GM12878 (cell line): ENCODE data around the gene SYS1. TPM values are rescaled to one million over a fixed set of nuclear protein-coding genes. Genes with fewer than 3 reads are reported as not detected.

ENCODE experiments used
- ATAC-seq: fragments of 200-7000 bp; cut with Tn5 transposase; 3 replicates; pipeline ENCODE4 v1.9.1; 2020; ENCODE audit warnings: mild to moderate bottlenecking, moderate library complexity
- BruUV-seq: library from RNA; stranded (reverse); fragments of 400-500 nt; replicated peaks from 2 replicates; lab custom pipeline; 2021; lab: Mats Ljungman, UMichigan
- CTCF ChIA-PET: fragments of 300-600 bp; sonication (Branson Sonifier 250); formaldehyde crosslinking; extraction: SDS; loops from one replicate; lab custom pipeline; 2021; ENCODE audit warnings: inconsistent platforms; lab: Yijun Ruan, JAX
- POLR2A ChIA-PET: fragments of 350-600 bp; formaldehyde crosslinking; extraction: SDS; loops from one replicate; lab custom pipeline; 2021; ENCODE audit warnings: inconsistent platforms; lab: Charles Lee
- RAD21 ChIA-PET: fragments of 300-600 bp; sonication (Branson Sonifier 250); formaldehyde crosslinking; loops from one replicate; lab custom pipeline; 2023; ENCODE audit warnings: antibody characterized with exemption; ENCODE audit not compliant: unreplicated experiment; lab: Charles Lee
- SMC1A ChIA-PET: fragments of 300-600 bp; sonication (Branson Sonifier 250); formaldehyde crosslinking; loops from one replicate; lab custom pipeline; 2023; ENCODE audit not compliant: unreplicated experiment, uncharacterized antibody; lab: Charles Lee
- DNase-seq: peaks from one replicate; pipeline ENCODE4 v3.0.0-alpha.2; 2011; ENCODE audit warnings: low read depth, low spot score
- FAIRE-seq: peaks from 3 replicates; lab custom pipeline; 2011; peaks lifted over from hg19 to GRCh38; lab: Jason Lieb, UNC
- H2AFZ ChIP-seq: 2 replicates; pipeline ENCODE4 v1.6.0; 2011; ENCODE audit warnings: low read depth, low read length, control low read depth; ENCODE audit not compliant: control insufficient read depth
- H3K27ac ChIP-seq: 2 replicates; pipeline ENCODE4 v1.5.1; 2011; ENCODE audit warnings: control low read depth; ENCODE audit not compliant: control insufficient read depth, insufficient read depth
- H3K27me3 ChIP-seq, 2 experiments: replicated peaks in 1 of 2; 2 replicates each; pipeline versions ENCODE4 v1.6.0 to v1.6.1; 2011; ENCODE audit warnings: low read length in 1 of 2; ENCODE audit not compliant: control insufficient read depth in 2 of 2, insufficient read depth in 2 of 2
- H3K36me3 ChIP-seq, 2 experiments: 2 replicates each; pipeline ENCODE4 v1.5.1; 2011; ENCODE audit warnings: low read length in 1 of 2; ENCODE audit not compliant: control insufficient read depth in 2 of 2, insufficient read depth in 2 of 2
- H3K4me1 ChIP-seq: 2 replicates; pipeline ENCODE4 v1.6.1; 2011; ENCODE audit warnings: mild to moderate bottlenecking, low read length, moderate library complexity, mixed read lengths; ENCODE audit not compliant: control insufficient read depth, insufficient read depth
- H3K4me2 ChIP-seq: 2 replicates; pipeline ENCODE4 v1.6.0; 2011; ENCODE audit warnings: control low read depth; ENCODE audit not compliant: control insufficient read depth, insufficient read depth
- H3K4me3 ChIP-seq: fragments of 200-600 bp; sonication (generic); 2 replicates; pipeline ENCODE4 v1.5.1; 2016
- H3K79me2 ChIP-seq: 2 replicates; pipeline ENCODE4 v1.6.0; 2011; ENCODE audit warnings: low read length; ENCODE audit not compliant: control insufficient read depth, insufficient read depth
- H3K9ac ChIP-seq: 2 replicates; pipeline ENCODE4 v1.8.0; 2011; ENCODE audit warnings: low read length, control low read depth, mixed read lengths; ENCODE audit not compliant: control insufficient read depth, insufficient read depth
- H3K9me3 ChIP-seq: replicated peaks from 3 replicates; pipeline ENCODE4 v1.5.1; 2011; ENCODE audit warnings: mild to moderate bottlenecking, low read length; ENCODE audit not compliant: control insufficient read depth, insufficient read depth
- H4K20me1 ChIP-seq: 2 replicates; pipeline ENCODE4 v1.6.0; 2011; ENCODE audit not compliant: control insufficient read depth, insufficient read depth
- EGR1 ChIP-seq, 2 experiments: IDR thresholded peaks; 1 replicate in 1 of 2; 2 replicates in 1 of 2; pipeline ENCODE4 v1.6.1; 2011 to 2012; ENCODE audit warnings: low read depth in 2 of 2, low read length in 2 of 2, borderline replicate concordance in 1 of 2, mild to moderate bottlenecking in 1 of 2, moderate library complexity in 1 of 2
- ESRRA ChIP-seq: IDR thresholded peaks from 2 replicates; pipeline ENCODE4 v1.6.1; 2012; ENCODE audit warnings: mild to moderate bottlenecking, low read length, improper control_type of control experiment
- MTA2 ChIP-seq: fragments of 450-650 bp; IDR thresholded peaks from 2 replicates; pipeline ENCODE4 v1.6.1; 2016; ENCODE audit warnings: low read depth, mild to moderate bottlenecking, moderate library complexity
- RAD21 ChIP-seq: IDR thresholded peaks from 2 replicates; pipeline ENCODE4 v1.6.1; 2011; ENCODE audit warnings: mild to moderate bottlenecking, low read depth, low read length, moderate library complexity; ENCODE audit not compliant: insufficient read depth
- ZNF592 ChIP-seq: fragments of 450-650 bp; IDR thresholded peaks from 2 replicates; pipeline ENCODE4 v1.6.1; 2017; ENCODE audit warnings: mild to moderate bottlenecking, moderate library complexity
- ZZZ3 ChIP-seq: IDR thresholded peaks from 2 replicates; pipeline ENCODE4 v1.6.1; 2011; ENCODE audit warnings: low read depth; ENCODE audit not compliant: control insufficient read depth, insufficient read length
- WGBS: methylation state at CpG from one replicate; pipeline ENCODE4 v1.1.6; 2016; ENCODE audit warnings: low lambda C conversion rate; ENCODE audit not compliant: insufficient replicate concordance, insufficient coverage; ENCODE audit errors: missing lambda C conversion rate; 5-methylcytosine and 5-hydroxymethylcytosine counted together
- in situ Hi-C: fragments of 300-500 bp; cut with MboI; formaldehyde crosslinking; loops from 9 replicates; pipeline ENCODE4 v1.14.3; 2018; ENCODE audit warnings: mixed read lengths
- intact Hi-C: fragments of 100-400 bp; cut with micrococcal nuclease; formaldehyde crosslinking; loops from one replicate; pipeline ENCODE4 v1.14.2; 2022; ENCODE audit not compliant: unreplicated experiment
- polyA plus RNA-seq, 11 experiments: library from polyadenylated mRNA; depleted of rRNA in 4 of 11; unstranded in 6 of 11; stranded (reverse) in 5 of 11; fragments of >200 nt; fragmentation: Nextera tagmentation in 4 of 11; fragmentation: Illumina TruSeq in 1 of 11; extraction: Ambion mirVana in 4 of 11; extraction: Trizol in 1 of 11; gene quantifications; 1 replicate in 1 of 11; 2 replicates in 10 of 11; pipeline versions ENCODE4 v1.2.1 to v1.2.3, GENCODE V29; 2011 to 2016; ENCODE audit warnings: inconsistent platforms in 2 of 11, missing spikeins in 2 of 11, low read depth in 1 of 11
- total RNA-seq, 4 experiments: library from RNA; depleted of rRNA in 3 of 4; stranded (reverse); fragments of >200 nt in 3 of 4; fragmentation: Illumina TruSeq in 1 of 4; extraction: Trizol in 1 of 4; gene quantifications; 2 replicates each; pipeline versions ENCODE4 v1.2.1 to v1.2.3, GENCODE V29; 2013 to 2021
- TF ChIP-seq, protein P1 (sequence below): IDR thresholded peaks from 2 replicates; pipeline ENCODE4 v1.6.1; 2012; ENCODE audit warnings: low read depth, low read length, improper control_type of control experiment

The SYS1 gene
- total and polyA plus RNA-seq, 10 of the 15 experiments (the other 5 are each of a cell fraction or from before 2014, with no cell fraction given), result 5.1 to 22.6 (median 9.3) TPM

GRCh38 chr20:45318948-45319347 lies 44.0 kb upstream of the SYS1 start:
- ChIA-PET CTCF (interaction anchor here (0.5 to 11.2 kb wide), 33 partner anchors 8 to 465 kb away, joined by 3 to 121 read pairs (median 6); partner anchors contain the start of genes SDC4, SEMG1 and SYS1), SMC1A (interaction anchor here (1.1 to 7.2 kb wide), 8 partner anchors 25 to 452 kb away, joined by 3 to 82 read pairs (median 5); partner anchors contain the start of gene SYS1), RAD21 (interaction anchor here (0.6 to 4.9 kb wide), 9 partner anchors 13 to 452 kb away, joined by 3 to 36 read pairs (median 4); no protein-coding TSS in a partner anchor), POLR2A (interaction anchor here (0.6 to 1.0 kb wide), 4 partner anchors 50 to 131 kb away, joined by 3 to 4 read pairs (median 4); no protein-coding TSS in a partner anchor)
- in situ Hi-C loops (no loop called here), intact Hi-C loops (loop anchor here (1.0 kb wide), 1 partner anchor 118 kb away; no protein-coding TSS in a partner anchor)
- H3K4me2 ChIP-seq, result peak overlapping the region; percentile 1; the same call in 1 of the 2 replicates
- BruUV-seq, result no TSS peak
- no peaks in the 10 kb centered on the region for H3K36me3 ChIP-seq
- H3K4me3 ChIP-seq, result no peak overlapping the region
- ATAC-seq (no peak), DNase-seq (no peak), FAIRE-seq (no peak)
- H2AFZ ChIP-seq, result no peak overlapping the region
- no peaks in the 10 kb centered on the region for H4K20me1 ChIP-seq
- H3K79me2 ChIP-seq, result no peaks in the 10 kb centered on the region
- no peak overlapping the region for H3K9ac ChIP-seq
- 38% methylated on average over 2 of the region's 2 CpGs for WGBS
- TF ChIP-seq MTA2, result no peak
- TF ChIP-seq ESRRA, result no peak
- TF ChIP-seq ZNF592, result no peak
- TF ChIP-seq RAD21, result no peak
- TF ChIP-seq, protein P1, sequence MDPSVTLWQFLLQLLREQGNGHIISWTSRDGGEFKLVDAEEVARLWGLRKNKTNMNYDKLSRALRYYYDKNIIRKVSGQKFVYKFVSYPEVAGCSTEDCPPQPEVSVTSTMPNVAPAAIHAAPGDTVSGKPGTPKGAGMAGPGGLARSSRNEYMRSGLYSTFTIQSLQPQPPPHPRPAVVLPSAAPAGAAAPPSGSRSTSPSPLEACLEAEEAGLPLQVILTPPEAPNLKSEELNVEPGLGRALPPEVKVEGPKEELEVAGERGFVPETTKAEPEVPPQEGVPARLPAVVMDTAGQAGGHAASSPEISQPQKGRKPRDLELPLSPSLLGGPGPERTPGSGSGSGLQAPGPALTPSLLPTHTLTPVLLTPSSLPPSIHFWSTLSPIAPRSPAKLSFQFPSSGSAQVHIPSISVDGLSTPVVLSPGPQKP, result no peak
- no peak for TF ChIP-seq ZZZ3
- no peak for TF ChIP-seq EGR1 (IDR thresholded peaks at IDR 0.05; ENCODE audit: borderline replicate concordance in 1 of 2, low read depth in 2 of 2, low read length in 2 of 2)
- peaks cover 4 to 6% of the 10 kb centered on the region in 2 experiments; a peak in 3 of 4 replicates for H3K27me3 ChIP-seq
- H3K9me3 ChIP-seq, result no peaks in the 10 kb centered on the region; the same call in 2 of the 3 replicates
- peaks cover 19% of the 10 kb centered on the region for H3K4me1 ChIP-seq
- no peak overlapping the region for H3K27ac ChIP-seq
